BJ (cell line): Measurements from ENCODE around the gene ABCC4. TPM values are rescaled to one million over a fixed set of nuclear protein-coding genes. Genes with fewer than 3 reads are reported as not detected.

Experiments used
- CTCF ChIA-PET: fragments of 350-600 bp; formaldehyde crosslinking; extraction: SDS; loops from one replicate; lab custom pipeline; 2021; ENCODE audit warnings: antibody characterized with exemption, inconsistent platforms; lab: Yijun Ruan, JAX
- POLR2A ChIA-PET: fragments of 300-600 bp; sonication (Branson Sonifier 250); formaldehyde crosslinking; extraction: SDS; loops from one replicate; lab custom pipeline; 2021; ENCODE audit warnings: antibody characterized with exemption; lab: Charles Lee
- DNase-seq: peaks from one replicate; pipeline ENCODE4 v3.0.0-alpha.2; 2011; ENCODE audit warnings: low read depth
- H3K27me3 ChIP-seq: 2 replicates; pipeline ENCODE4 v1.6.0; 2011; ENCODE audit warnings: low read length; ENCODE audit not compliant: control insufficient read depth, insufficient read depth
- H3K36me3 ChIP-seq: 2 replicates; pipeline ENCODE4 v1.5.1; 2011; ENCODE audit warnings: low read length; ENCODE audit not compliant: control insufficient read depth, insufficient read depth
- H3K4me3 ChIP-seq: 2 replicates; pipeline ENCODE4 v1.5.1; 2011; ENCODE audit warnings: low read depth, mild to moderate bottlenecking, control low read depth, low read length
- CTCF ChIP-seq: IDR thresholded peaks from 2 replicates; pipeline ENCODE4 v1.5.1; 2011; ENCODE audit warnings: low read depth, mild to moderate bottlenecking, control low read depth, inconsistent platforms, low read length, moderate library complexity; ENCODE audit not compliant: insufficient read depth
- polyA plus RNA-seq: library from polyadenylated mRNA; depleted of rRNA; stranded (reverse); fragments of >200 nt; gene quantifications from 2 replicates; pipeline ENCODE4 v1.2.3, GENCODE V29; 2011

The ABCC4 gene
- polyA plus RNA-seq, 1 experiment = 11.2 TPM

- H3K4me3 ChIP-seq = no peak overlapping the region
- no peaks in the 10 kb centered on the region for H3K27me3 ChIP-seq
- CTCF ChIA-PET = interaction anchor here (0.6 to 1.4 kb wide), 2 partner anchors 13 to 890 kb away, joined by 3 read pairs; no protein-coding TSS in a partner anchor
- POLR2A ChIA-PET = no interaction called here
- no peak for TF ChIP-seq CTCF
- DNase-seq = no peak
- no peaks in the 10 kb centered on the region for H3K36me3 ChIP-seq
Observed at GRCh38 chr13:95128045-95128643, 173.1 kb downstream of the ABCC4 start.

GRCh38 chr13:95124959-95125358 lies 176.3 kb downstream of the ABCC4 start:
- DNase-seq = no peak
- TF ChIP-seq CTCF = no peak
- H3K27me3 ChIP-seq = no peaks in the 10 kb centered on the region
- no peak overlapping the region for H3K4me3 ChIP-seq
- POLR2A ChIA-PET = no interaction called here
- CTCF ChIA-PET = interaction anchor here (0.8 kb wide), 1 partner anchor 11 kb away, joined by 3 read pairs; no protein-coding TSS in a partner anchor
- no peaks in the 10 kb centered on the region for H3K36me3 ChIP-seq

GRCh38 chr13:95123726-95124125 lies 177.5 kb downstream of the ABCC4 start:
- POLR2A ChIA-PET = no interaction called here
- DNase-seq = no peak
- Histone ChIP-seq H3K4me3 (no peak overlapping the region), H3K36me3 (no peaks in the 10 kb centered on the region), H3K27me3 (no peaks in the 10 kb centered on the region)
- no peak for TF ChIP-seq CTCF
- CTCF ChIA-PET = no interaction called here

GRCh38 chr13:95122063-95122462 lies 179.2 kb downstream of the ABCC4 start:
- DNase-seq = no peak
- Histone ChIP-seq H3K36me3 (no peaks in the 10 kb centered on the region), H3K4me3 (no peak overlapping the region), H3K27me3 (no peaks in the 10 kb centered on the region)
- no peak for TF ChIP-seq CTCF
- CTCF ChIA-PET = no interaction called here
- POLR2A ChIA-PET = no interaction called here

- no peak overlapping the region for H3K4me3 ChIP-seq
- CTCF ChIA-PET = interaction anchor here (1.1 kb wide), 1 partner anchor 9 kb away, joined by 3 read pairs; no protein-coding TSS in a partner anchor
- no peak for TF ChIP-seq CTCF
- POLR2A ChIA-PET = no interaction called here
- no peaks in the 10 kb centered on the region for H3K36me3 ChIP-seq
- no peak for DNase-seq
- no peaks in the 10 kb centered on the region for H3K27me3 ChIP-seq
Observed at GRCh38 chr13:95121516-95121915, 179.7 kb downstream of the ABCC4 start.
